ENCODE data around the gene PPP2R3B.
"Not testable (repeated sequence)": the region's sequence is repeated elsewhere in the genome, so short reads cannot be mapped to it uniquely, and the experiment has no call there.

Gene PPP2R3B

GRCh38 chrX:404656-405055, 17.9 kb upstream of the PPP2R3B start:
- no peak for DNase-seq

- DNase-seq: no peak
Observed at GRCh38 chrX:402857-403256, 16.1 kb upstream of the PPP2R3B start.

- no peak for DNase-seq
Observed at GRCh38 chrX:400258-400657, 13.6 kb upstream of the PPP2R3B start.

- DNase-seq: no peak
Observed at GRCh38 chrX:397575-397974, 10.9 kb upstream of the PPP2R3B start.

- no peak for DNase-seq
Observed at GRCh38 chrX:394830-395229, 8.1 kb upstream of the PPP2R3B start.

- DNase-seq: no peak
Observed at GRCh38 chrX:392575-392846, 5.8 kb upstream of the PPP2R3B start.

GRCh38 chrX:391717-392574, 5.2 kb upstream of the PPP2R3B start:
- no peak for DNase-seq

GRCh38 chrX:390459-390858, 3.8 kb upstream of the PPP2R3B start:
- no peak for DNase-seq

- DNase-seq: no peak
Observed at GRCh38 chrX:389021-389441, 2.3 kb upstream of the PPP2R3B start.

GRCh38 chrX:387729-388128, 1.0 kb upstream of the PPP2R3B start:
- no peak for DNase-seq

GRCh38 chrX:386239-386767, 404 bp downstream of the PPP2R3B start:
- DNase-seq: no peak

- DNase-seq: not testable (repeated sequence)
Observed at GRCh38 chrX:385736-386135, 971 bp downstream of the PPP2R3B start.

GRCh38 chrX:384861-385260, 1.8 kb downstream of the PPP2R3B start:
- no peak for DNase-seq

- DNase-seq: no peak
Observed at GRCh38 chrX:378443-378842, 8.3 kb downstream of the PPP2R3B start.

- not testable (repeated sequence) for DNase-seq
Observed at GRCh38 chrX:376206-376605, 10.5 kb downstream of the PPP2R3B start.

GRCh38 chrX:375181-376036, 11.3 kb downstream of the PPP2R3B start:
- no peak for DNase-seq

GRCh38 chrX:374596-374995, 12.1 kb downstream of the PPP2R3B start:
- DNase-seq: no peak

- DNase-seq: no peak
Observed at GRCh38 chrX:373641-374471, 12.9 kb downstream of the PPP2R3B start.

GRCh38 chrX:372856-373640, 13.7 kb downstream of the PPP2R3B start:
- DNase-seq: no peak

- DNase-seq: no peak
Observed at GRCh38 chrX:371907-372306, 14.8 kb downstream of the PPP2R3B start.

GRCh38 chrX:370963-371745, 15.6 kb downstream of the PPP2R3B start:
- no peak for DNase-seq
